ENCODE measurements around the gene SUCO.
A peak's percentile ranks its signal among the peaks of the same experiment; 100 is the strongest.
"Not testable (repeated sequence)": the region's sequence is repeated elsewhere in the genome, so short reads cannot be mapped to it uniquely, and the experiment has no call there.

The SUCO gene

DNA sequence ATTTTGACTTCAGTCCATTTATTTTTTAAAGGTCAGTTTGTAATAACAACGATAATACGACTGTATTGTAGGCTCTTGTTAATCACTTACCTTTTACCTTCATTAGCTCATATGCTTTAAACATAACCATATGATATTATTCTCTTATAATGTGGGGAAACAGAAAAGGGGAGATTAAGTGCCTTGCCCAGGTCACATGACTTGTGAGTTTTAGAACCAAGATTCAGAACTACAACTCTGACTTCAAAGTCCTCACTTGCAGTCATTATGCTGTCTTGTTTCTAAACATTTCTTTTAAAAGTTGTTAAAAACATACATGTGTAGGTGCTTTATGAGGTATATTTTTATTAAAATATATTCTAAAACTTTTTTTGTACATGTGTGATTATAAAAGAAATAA is 41.1 kb downstream of the SUCO start:
- no peak for DNase-seq

DNA sequence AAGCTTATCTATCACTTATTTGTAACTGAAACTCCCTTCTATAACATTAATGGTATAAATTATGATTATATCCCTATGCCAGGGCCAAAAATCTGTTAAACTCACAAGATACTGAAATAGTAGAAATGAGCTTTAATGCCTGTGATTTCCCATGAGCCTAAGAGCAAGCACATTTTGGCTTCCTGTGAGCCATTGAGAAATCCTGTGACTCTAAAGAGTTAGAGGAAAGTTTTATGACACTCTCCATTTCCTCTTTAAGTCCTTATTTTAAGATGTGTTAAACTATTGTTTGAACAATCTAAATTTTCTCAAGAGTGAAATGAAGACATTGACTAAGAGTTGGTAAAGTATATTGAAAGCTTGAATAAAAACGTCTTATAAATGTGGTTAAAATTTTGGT is 45.6 kb downstream of the SUCO start:
- DNase-seq, result no peak

GRCh38 chr1:172581273-172581672 is 48.3 kb downstream of the SUCO start:
- DNase-seq, result no peak

- no peak for DNase-seq
Observed at GRCh38 chr1:172581779-172582178, 48.8 kb downstream of the SUCO start.

GRCh38 chr1:172582889-172583288 is 49.9 kb downstream of the SUCO start:
- DNase-seq, result no peak

DNA sequence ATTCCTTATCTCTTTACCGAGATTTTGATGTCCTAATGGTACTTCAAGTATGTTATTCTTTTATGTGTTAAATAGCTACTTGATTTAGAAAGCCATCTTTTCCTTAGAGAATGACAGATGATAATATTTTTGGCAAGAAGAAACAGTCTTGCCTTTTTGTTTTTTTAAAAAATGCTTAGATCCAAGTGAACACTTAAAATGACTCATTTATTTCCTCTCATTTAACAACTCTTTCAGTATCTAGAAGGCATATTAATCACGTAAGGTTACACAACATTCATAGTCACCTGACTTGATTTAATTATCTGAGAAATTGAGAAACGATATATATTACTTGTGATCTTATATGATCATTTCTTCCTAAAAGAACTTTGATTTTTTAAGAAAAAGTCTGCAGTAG is 52.4 kb downstream of the SUCO start:
- DNase-seq, result no peak

GRCh38 chr1:172585861-172586260 is 52.9 kb downstream of the SUCO start:
- no peak for DNase-seq

- no peak for DNase-seq
Observed at GRCh38 chr1:172588296-172589291, 55.6 kb downstream of the SUCO start.

DNA sequence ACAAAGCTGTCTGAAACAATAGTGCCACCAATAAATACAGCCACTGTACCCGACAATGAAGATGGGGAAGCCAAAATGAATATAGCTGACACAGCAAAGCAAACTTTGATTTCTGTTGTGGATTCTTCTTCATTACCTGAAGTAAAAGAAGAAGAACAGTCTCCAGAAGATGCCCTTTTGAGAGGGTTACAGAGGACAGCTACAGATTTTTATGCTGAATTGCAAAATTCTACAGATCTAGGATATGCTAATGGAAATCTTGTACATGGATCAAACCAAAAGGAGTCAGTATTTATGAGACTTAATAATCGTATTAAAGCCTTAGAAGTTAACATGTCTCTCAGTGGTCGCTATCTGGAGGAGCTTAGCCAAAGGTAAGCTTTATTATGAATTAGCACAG is 56.6 kb downstream of the SUCO start:
- DNase-seq, result no peak

DNA sequence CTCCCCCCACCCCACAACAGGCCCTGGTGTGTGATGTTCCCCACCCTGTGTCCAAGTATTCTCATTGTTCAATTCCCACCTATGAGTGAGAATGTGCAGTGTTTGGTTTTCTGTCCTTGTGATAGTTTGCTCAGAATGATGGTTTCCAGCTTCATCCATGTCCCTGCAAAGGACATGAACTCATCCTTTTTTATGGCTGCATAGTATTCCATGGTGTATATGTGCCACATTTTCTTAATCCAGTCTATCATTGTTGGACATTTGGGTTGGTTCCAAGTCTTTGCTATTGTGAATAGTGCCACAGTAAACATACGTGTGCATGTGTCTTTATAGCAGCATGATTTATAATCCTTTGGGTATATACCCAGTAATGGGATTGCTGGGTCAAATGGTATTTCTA is 58.5 kb downstream of the SUCO start:
- not testable (repeated sequence) for DNase-seq

- not testable (repeated sequence) for DNase-seq
Observed at GRCh38 chr1:172595066-172595465, 62.1 kb downstream of the SUCO start.

- not testable (repeated sequence) for DNase-seq
Observed at GRCh38 chr1:172596782-172597181, 63.8 kb downstream of the SUCO start.

GRCh38 chr1:172599912-172600311 is 67.0 kb downstream of the SUCO start:
- DNase-seq, result no peak

GRCh38 chr1:172600615-172601014 is 67.7 kb downstream of the SUCO start:
- no peak for DNase-seq

DNA sequence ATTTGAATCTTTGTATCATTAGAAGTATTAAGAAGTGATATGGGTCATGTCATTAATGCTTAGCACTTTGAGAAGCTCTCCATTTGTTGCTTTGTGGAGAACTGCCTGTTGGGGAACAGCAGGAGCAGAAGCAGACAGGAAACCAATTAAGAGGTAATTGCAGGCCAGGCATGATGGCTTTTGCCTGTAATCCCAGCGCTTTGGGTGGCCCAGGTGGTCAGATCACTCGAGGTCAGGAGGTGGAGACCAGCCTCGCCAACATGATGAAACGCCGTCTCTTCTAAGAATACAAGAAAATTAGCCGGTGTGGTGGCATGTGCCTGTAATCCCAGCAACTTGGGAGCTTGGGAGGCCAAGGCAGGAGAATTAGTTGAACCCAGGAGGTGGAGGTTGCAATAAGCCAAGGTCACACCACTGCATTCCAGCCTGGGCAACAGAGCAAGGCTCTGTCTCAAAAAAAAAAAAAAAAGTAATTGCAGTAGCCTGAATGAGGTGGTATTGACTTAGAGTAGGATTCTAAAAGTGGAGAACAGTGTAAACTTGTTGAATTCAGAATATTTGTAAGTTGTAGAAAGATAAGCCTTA is 68.2 kb downstream of the SUCO start:
- DNase-seq, result no peak

- DNase-seq, result no peak
Observed at GRCh38 chr1:172602706-172603105, 69.8 kb downstream of the SUCO start.

- no peak for DNase-seq
Observed at GRCh38 chr1:172603816-172604215, 70.9 kb downstream of the SUCO start.

DNA sequence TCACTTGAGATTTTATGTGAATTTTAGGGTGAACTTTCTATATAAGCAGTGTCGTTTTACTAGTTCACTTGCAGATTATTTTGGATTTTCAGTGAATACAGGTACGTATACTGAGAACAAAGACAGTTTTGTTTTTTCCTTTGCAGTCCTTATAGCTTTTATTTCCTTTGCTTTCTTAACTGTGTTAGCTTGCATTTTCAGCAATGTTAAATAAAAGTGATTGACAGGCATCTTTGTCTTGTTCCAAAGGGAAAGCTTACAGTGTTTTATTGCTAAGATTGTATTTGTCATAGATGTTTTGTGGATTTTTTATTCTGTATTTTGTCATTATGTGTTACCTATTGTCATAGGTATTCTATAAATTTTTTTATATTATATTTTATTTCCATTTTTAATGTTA is 72.7 kb downstream of the SUCO start:
- no peak for DNase-seq

DNA sequence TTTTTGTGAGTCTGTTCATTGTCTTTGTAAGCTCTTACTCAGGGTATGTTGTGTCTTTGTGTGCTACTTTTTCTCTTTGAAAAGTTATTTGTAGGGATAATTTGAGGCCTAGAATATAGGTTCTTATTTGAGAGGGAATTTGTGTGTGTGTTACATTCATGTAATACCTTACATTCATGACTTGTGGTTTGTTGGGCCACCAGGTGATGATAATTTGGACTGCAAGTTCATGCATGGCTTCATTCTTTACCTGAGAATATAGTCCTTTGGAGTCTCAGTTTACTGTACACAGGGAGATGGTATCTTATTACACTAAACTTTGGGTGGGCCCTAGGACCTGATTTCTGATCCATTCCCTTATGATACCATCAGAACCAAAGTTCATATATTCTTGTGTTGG is 74.2 kb downstream of the SUCO start:
- DNase-seq, result no peak

- no peak for DNase-seq
Observed at GRCh38 chr1:172608098-172608601, 75.2 kb downstream of the SUCO start.

GRCh38 chr1:172609528-172609927 is 76.6 kb downstream of the SUCO start:
- peak; percentile 25 for DNase-seq

- DNase-seq, result no peak
Observed at GRCh38 chr1:172612478-172612877, 79.5 kb downstream of the SUCO start.

DNA sequence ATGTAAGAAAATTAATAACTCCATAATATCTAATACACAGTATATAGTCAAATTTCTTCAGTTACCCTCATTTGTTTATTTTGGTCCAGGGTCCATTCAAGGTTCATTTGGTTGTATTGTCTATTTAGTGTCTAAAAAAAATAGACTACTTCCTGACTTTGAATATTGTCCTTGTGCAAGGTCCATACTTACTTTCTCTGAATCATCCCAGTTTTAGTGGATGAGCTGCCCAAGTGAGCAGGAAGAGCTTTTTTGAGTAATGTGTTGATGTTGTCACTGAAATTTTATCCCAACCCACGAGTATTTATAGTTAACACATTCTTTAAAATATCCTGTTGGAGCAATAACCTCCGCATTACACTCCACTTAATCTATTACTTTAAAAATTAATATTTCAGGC is 80.3 kb downstream of the SUCO start:
- DNase-seq, result no peak

- no peak for DNase-seq
Observed at GRCh38 chr1:172616195-172616594, 83.2 kb downstream of the SUCO start.

All from NCI-H510A treated with DMSO at 0.1 percent for 48 hours (cell line).